H1 (cell line): ENCODE data around the gene VEPH1. TPM values are rescaled to one million over a fixed set of nuclear protein-coding genes. Genes with fewer than 3 reads are reported as not detected.

Experiments
- CTCF ChIA-PET: fragments of 300-600 bp; sonication (Branson Sonifier 250); formaldehyde crosslinking; loops from one replicate; lab custom pipeline; 2021; ENCODE audit not compliant: partially characterized antibody; lab: Charles Lee
- POLR2A ChIA-PET: fragments of 300-600 bp; sonication (Branson Sonifier 250); formaldehyde crosslinking; loops from one replicate; lab custom pipeline; 2021; ENCODE audit warnings: inconsistent platforms; ENCODE audit not compliant: partially characterized antibody; lab: Charles Lee
- DNase-seq, 2 experiments: peaks; one replicate each; pipeline versions ENCODE4 v3.0.0 to v3.0.0-alpha.2; 2010 to 2022; ENCODE audit warnings: low spot score in 2 of 2, low read depth in 1 of 2, mixed read lengths in 1 of 2
- FAIRE-seq: peaks from 2 replicates; lab custom pipeline; 2011; peaks lifted over from hg19 to GRCh38; lab: Jason Lieb, UNC
- H2AFZ ChIP-seq: 2 replicates; pipeline ENCODE4 v1.8.1; 2012; ENCODE audit warnings: low read length, inconsistent platforms
- H2AK5ac ChIP-seq: 2 replicates; pipeline ENCODE4 v1.6.1; 2013; ENCODE audit warnings: low read depth, low read length
- H2BK120ac ChIP-seq: replicated peaks from 2 replicates; pipeline ENCODE3; 2013; ENCODE audit warnings: low read depth, low read length, inconsistent platforms
- H2BK12ac ChIP-seq: 2 replicates; pipeline ENCODE4 v1.6.1; 2013; ENCODE audit warnings: low read depth, low read length
- H2BK15ac ChIP-seq: 2 replicates; pipeline ENCODE4 v1.6.1; 2013; ENCODE audit warnings: low read length
- H2BK20ac ChIP-seq: 2 replicates; pipeline ENCODE4 v1.6.1; 2013; ENCODE audit warnings: low read length
- H2BK5ac ChIP-seq: 2 replicates; pipeline ENCODE4 v1.6.1; 2013; ENCODE audit warnings: low read depth, low read length
- H3K14ac ChIP-seq: 2 replicates; pipeline ENCODE4 v1.6.1; 2013; ENCODE audit warnings: inconsistent platforms; ENCODE audit not compliant: insufficient read length
- H3K18ac ChIP-seq: 2 replicates; pipeline ENCODE4 v1.6.1; 2013; ENCODE audit warnings: low read length; ENCODE audit errors: extremely low read depth
- H3K23ac ChIP-seq: 2 replicates; pipeline ENCODE4 v1.6.1; 2013; ENCODE audit warnings: inconsistent platforms; ENCODE audit not compliant: insufficient read length
- H3K23me2 ChIP-seq: 2 replicates; pipeline ENCODE4 v1.6.1; 2013; ENCODE audit warnings: low read depth, low read length
- H3K27ac ChIP-seq: 2 replicates; pipeline ENCODE4 v1.6.1; 2011; ENCODE audit warnings: low read depth, low read length, inconsistent platforms
- H3K27me3 ChIP-seq, 4 experiments: replicated peaks in 1 of 4; 1 replicate in 1 of 4; 2 replicates in 3 of 4; pipeline versions ENCODE4 v1.6.1 to v1.8.1; 2011 to 2013; ENCODE audit warnings: low read length in 3 of 4, mild to moderate bottlenecking in 3 of 4, inconsistent platforms in 2 of 4, mixed read lengths in 2 of 4, moderate library complexity in 1 of 4; ENCODE audit not compliant: control insufficient read depth in 3 of 4, insufficient read depth in 3 of 4; ENCODE audit errors: extremely low read depth in 1 of 4
- H3K36me3 ChIP-seq, 4 experiments: 2 replicates each; pipeline versions ENCODE4 v1.6.1 to v1.8.1; 2011 to 2013; ENCODE audit warnings: mild to moderate bottlenecking in 4 of 4, low read length in 3 of 4, moderate library complexity in 2 of 4, control low read depth in 1 of 4, inconsistent platforms in 1 of 4; ENCODE audit not compliant: insufficient read depth in 4 of 4, control insufficient read depth in 2 of 4
- H3K4ac ChIP-seq: replicated peaks from 2 replicates; pipeline ENCODE3; 2013; ENCODE audit warnings: low read length, low read depth, mixed read lengths, inconsistent platforms; ENCODE audit not compliant: insufficient read length
- H3K4me1 ChIP-seq, 4 experiments: replicated peaks in 1 of 4; 1 replicate in 1 of 4; 2 replicates in 3 of 4; pipeline versions ENCODE4 v1.6.1 to v1.8.1; 2011 to 2013; ENCODE audit warnings: low read length in 3 of 4, inconsistent platforms in 2 of 4, mixed read lengths in 1 of 4; ENCODE audit not compliant: insufficient read depth in 4 of 4, control insufficient read depth in 3 of 4
- H3K4me2 ChIP-seq, 2 experiments: 2 replicates each; pipeline versions ENCODE4 v1.6.1 to v1.8.1; 2011 to 2013; ENCODE audit warnings: low read depth in 2 of 2, low read length in 2 of 2, control low read depth in 1 of 2, inconsistent platforms in 1 of 2, mild to moderate bottlenecking in 1 of 2; ENCODE audit not compliant: insufficient read depth in 1 of 2
- H3K4me3 ChIP-seq, 4 experiments: fragments of 200-600, 300-600 bp in 1 of 4; sonication (generic), shearing (Covaris generic), sonication (Bioruptor Twin) in 1 of 4; 2 replicates each; pipeline versions ENCODE4 v1.5.1 to v1.8.1; 2011 to 2016; ENCODE audit warnings: low read length in 4 of 4, low read depth in 3 of 4, control low read depth in 2 of 4, inconsistent platforms in 2 of 4, mild to moderate bottlenecking in 2 of 4, mixed read lengths in 1 of 4, moderate library complexity in 1 of 4; ENCODE audit not compliant: insufficient read depth in 2 of 4; ENCODE audit errors: extremely low read depth in 1 of 4
- H3K56ac ChIP-seq: replicated peaks from 2 replicates; pipeline ENCODE3; 2013; ENCODE audit warnings: low read depth, mild to moderate bottlenecking, mixed read lengths, low read length, inconsistent platforms; ENCODE audit not compliant: insufficient read length
- H3K79me1 ChIP-seq: 2 replicates; pipeline ENCODE4 v1.6.1; 2013; ENCODE audit warnings: low read depth, low read length, control low read depth
- H3K79me2 ChIP-seq, 2 experiments: 2 replicates each; pipeline versions ENCODE4 v1.6.1 to v1.8.1; 2012 to 2013; ENCODE audit warnings: low read length in 2 of 2, mild to moderate bottlenecking in 2 of 2, inconsistent platforms in 1 of 2; ENCODE audit not compliant: insufficient read depth in 2 of 2, control insufficient read depth in 1 of 2
- H3K9ac ChIP-seq, 4 experiments: replicated peaks in 1 of 4; 1 replicate in 1 of 4; 2 replicates in 3 of 4; pipeline versions ENCODE4 v1.6.1 to v1.8.1; 2011 to 2013; ENCODE audit warnings: low read depth in 3 of 4, low read length in 3 of 4, control low read depth in 2 of 4, mild to moderate bottlenecking in 2 of 4, moderate library complexity in 2 of 4, inconsistent platforms in 1 of 4; ENCODE audit errors: extremely low read depth in 1 of 4
- H3K9me3 ChIP-seq, 2 experiments: 2 replicates each; pipeline versions ENCODE4 v1.6.1 to v1.8.1; 2012 to 2013; ENCODE audit warnings: mild to moderate bottlenecking in 2 of 2, moderate library complexity in 2 of 2, control low read depth in 1 of 2, inconsistent platforms in 1 of 2, low read depth in 1 of 2, low read length in 1 of 2, mixed read lengths in 1 of 2; ENCODE audit not compliant: insufficient read depth in 2 of 2
- H4K20me1 ChIP-seq, 2 experiments: replicated peaks in 1 of 2; 2 replicates each; pipeline versions ENCODE3 to v1.8.1; 2011 to 2013; ENCODE audit warnings: inconsistent platforms in 2 of 2, low read length in 2 of 2, mild to moderate bottlenecking in 1 of 2; ENCODE audit not compliant: insufficient read depth in 2 of 2, control insufficient read depth in 1 of 2
- H4K5ac ChIP-seq: 2 replicates; pipeline ENCODE4 v1.6.1; 2013; ENCODE audit warnings: low read length, low read depth, mixed read lengths, inconsistent platforms; ENCODE audit not compliant: insufficient read length
- H4K8ac ChIP-seq: 2 replicates; pipeline ENCODE4 v1.8.0; 2013; ENCODE audit warnings: mild to moderate bottlenecking, moderate library complexity, low read length, inconsistent platforms; ENCODE audit not compliant: insufficient read depth; ENCODE audit errors: extremely low read depth
- H4K91ac ChIP-seq: replicated peaks from 2 replicates; pipeline ENCODE3; 2013; ENCODE audit warnings: low read length, mixed read lengths, inconsistent platforms; ENCODE audit not compliant: insufficient read length
- BACH1 ChIP-seq: IDR thresholded peaks from 2 replicates; pipeline ENCODE4 v1.6.1; 2012; ENCODE audit warnings: low read length, improper control_type of control experiment
- CBX5 ChIP-seq: fragments of 300-800, 300-1000 bp; sonication (generic); IDR thresholded peaks from 2 replicates; pipeline ENCODE4 v1.7.1; 2016; ENCODE audit warnings: antibody characterized with exemption, low read length, low read depth
- CHD1 ChIP-seq: IDR thresholded peaks from 2 replicates; pipeline ENCODE4 v1.6.1; 2012; ENCODE audit warnings: low read depth, low read length, improper control_type of control experiment
- MAFK ChIP-seq: IDR thresholded peaks from 2 replicates; pipeline ENCODE4 v1.6.1; 2012; ENCODE audit warnings: low read depth, mild to moderate bottlenecking, improper control_type of control experiment, low read length
- SP1 ChIP-seq: IDR thresholded peaks from 2 replicates; pipeline ENCODE4 v1.6.1; 2011; ENCODE audit warnings: low read depth, low read length
- SP4 ChIP-seq: IDR thresholded peaks from 2 replicates; pipeline ENCODE4 v1.6.1; 2012; ENCODE audit warnings: low read length, inconsistent platforms
- SUZ12 ChIP-seq: fragments of 200-600 bp; sonication (generic); IDR thresholded peaks from 2 replicates; pipeline ENCODE4 v1.6.1; 2012; ENCODE audit warnings: mild to moderate bottlenecking, inconsistent platforms, low read length, moderate library complexity, mixed read lengths
- YY1 ChIP-seq: IDR thresholded peaks from 2 replicates; pipeline ENCODE4 v1.6.1; 2011; ENCODE audit warnings: low read depth, mild to moderate bottlenecking, low read length
- WGBS, 2 experiments: shearing (Covaris generic) in 1 of 2; methylation state at CpG; one replicate each; pipeline versions ENCODE4 v1.1.6 to v1.1.7; 2013 to 2015; ENCODE audit warnings: low lambda C conversion rate in 2 of 2, mixed read lengths in 2 of 2, inconsistent platforms in 1 of 2, low coverage in 1 of 2, missing lambda C conversion rate in 1 of 2; ENCODE audit not compliant: insufficient replicate concordance in 2 of 2, insufficient coverage in 1 of 2, insufficient read length in 1 of 2; ENCODE audit errors: extremely low coverage in 1 of 2, missing lambda C conversion rate in 1 of 2; 5-methylcytosine and 5-hydroxymethylcytosine counted together
- polyA plus RNA-seq, 7 experiments: library from polyadenylated mRNA; depleted of rRNA in 3 of 7; stranded (reverse) in 5 of 7; unstranded in 2 of 7; fragments of >200 nt in 5 of 7; fragments of 200-250 nt in 2 of 7; gene quantifications; 1 replicate in 5 of 7; 2 replicates in 1 of 7; 4 replicates in 1 of 7; pipeline versions ENCODE4 v1.2.1 to v1.2.3, GENCODE V29; 2011 to 2013; ENCODE audit warnings: missing spikeins in 2 of 7, mixed read lengths in 2 of 7
- total RNA-seq: library from RNA; stranded (reverse); fragmentation: NEBNext Ultra II Directional; extraction: Animal tissue kit (Norgen Biotek cat#: 25700); gene quantifications from 2 replicates; pipeline ENCODE4 v1.2.1, GENCODE V29; 2021
- TF ChIP-seq, protein P1 (sequence below): IDR thresholded peaks from 2 replicates; pipeline ENCODE4 v1.6.1; 2011; ENCODE audit warnings: low read depth, mild to moderate bottlenecking, low read length; ENCODE audit not compliant: insufficient read depth

Gene VEPH1
- total and polyA plus RNA-seq, 2 of the 8 experiments (the other 6 are each of a cell fraction or from before 2014, with no cell fraction given), result 12.0 to 18.3 TPM

DNA sequence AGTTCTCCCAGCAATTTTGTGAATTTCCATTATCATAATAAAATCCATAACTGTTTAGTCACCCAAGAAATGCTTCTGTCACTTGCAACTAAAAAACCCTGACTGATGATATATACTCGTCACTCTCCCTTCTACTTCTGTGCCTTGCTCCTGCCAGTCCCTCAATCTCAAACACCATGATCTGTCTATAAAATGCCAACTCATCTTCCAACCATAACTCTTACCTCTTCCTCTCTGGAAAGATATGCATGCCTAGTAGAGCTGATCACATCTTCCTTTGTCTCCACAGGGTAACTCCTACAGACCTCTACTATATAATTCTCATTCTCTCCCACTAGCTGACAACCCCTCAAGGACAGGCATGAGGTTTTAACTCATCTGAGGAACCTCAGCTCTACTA lies 5.2 kb upstream of the VEPH1 start:
- Histone ChIP-seq H3K36me3 (no peaks in the 10 kb centered on the region), H3K9ac (no peak overlapping the region), H4K91ac (no peak overlapping the region), H3K23me2 (no peaks in the 10 kb centered on the region), H3K18ac (no peak overlapping the region), H3K56ac (no peak overlapping the region), H2AK5ac (no peak overlapping the region), H3K9me3 (no peaks in the 10 kb centered on the region), H3K79me1 (no peaks in the 10 kb centered on the region), H4K5ac (no peak overlapping the region), H3K23ac (no peak overlapping the region), H3K14ac (no peak overlapping the region), H2BK15ac (no peak overlapping the region), H3K27ac (no peak overlapping the region), H3K79me2 (no peaks in the 10 kb centered on the region), H3K4me1 (no peaks in the 10 kb centered on the region; a peak in 1 of 7 replicates), H4K8ac (no peak overlapping the region), H2AFZ (no peak overlapping the region), H2BK20ac (no peak overlapping the region), H2BK12ac (no peak overlapping the region), H3K4ac (no peak overlapping the region), H3K27me3 (no peaks in the 10 kb centered on the region), H2BK5ac (no peak overlapping the region), H3K4me2 (no peak overlapping the region), H4K20me1 (no peaks in the 10 kb centered on the region), H3K4me3 (no peak overlapping the region), H2BK120ac (no peak overlapping the region)
- no peak for TF ChIP-seq SP1
- TF ChIP-seq CBX5, result no peak
- TF ChIP-seq SP4, result no peak
- no peak for TF ChIP-seq SUZ12
- TF ChIP-seq, protein P1, sequence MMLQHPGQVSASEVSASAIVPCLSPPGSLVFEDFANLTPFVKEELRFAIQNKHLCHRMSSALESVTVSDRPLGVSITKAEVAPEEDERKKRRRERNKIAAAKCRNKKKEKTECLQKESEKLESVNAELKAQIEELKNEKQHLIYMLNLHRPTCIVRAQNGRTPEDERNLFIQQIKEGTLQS, result no peak
- no peak for TF ChIP-seq YY1
- no peak for TF ChIP-seq BACH1
- TF ChIP-seq CHD1, result no peak
- no peak for TF ChIP-seq MAFK
- ChIA-PET CTCF (interaction anchor here (1.7 to 2.3 kb wide), 2 partner anchors 12 to 24 kb away, joined by 6 read pairs; no protein-coding TSS in a partner anchor), POLR2A (interaction anchor here (1.0 kb wide), 1 partner anchor 9 kb away, joined by 4 read pairs; no protein-coding TSS in a partner anchor)
- DNase-seq (no peak), FAIRE-seq (no peak)
- 96% methylated on average over 1 of the region's 1 CpG; no CpG with 5 or more reads in 1 of the 2 experiments for WGBS, 2 experiments
